DMS79 (cell line): ENCODE measurements around the gene RANBP1.

ENCODE experiments used
- DNase-seq: peaks from one replicate; lab custom pipeline; 2025; lab: John Stamatoyannopoulos, UW

Gene RANBP1

DNA sequence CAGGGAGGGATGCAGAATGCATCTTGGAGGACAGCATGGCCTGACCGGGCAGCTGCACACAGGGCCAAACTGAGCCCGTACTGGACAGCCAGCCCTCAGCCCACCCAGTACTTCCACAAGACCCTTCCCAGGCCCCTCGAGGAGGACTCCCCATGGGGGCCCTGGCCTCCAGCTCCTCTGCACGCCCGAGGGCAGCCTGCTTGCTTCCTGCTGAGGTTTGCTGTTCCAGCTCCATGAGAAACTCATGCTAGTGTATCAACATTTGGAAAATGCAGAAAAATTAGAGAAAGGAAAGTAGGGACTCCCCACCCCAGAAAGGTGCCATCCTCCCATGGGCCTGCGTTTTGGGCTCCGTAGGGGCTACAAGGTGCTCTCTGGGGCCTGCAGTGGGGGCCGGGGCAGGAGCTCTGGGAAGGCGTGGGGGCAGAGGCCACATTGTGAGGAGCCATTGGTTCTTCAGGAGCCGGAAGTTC is 56.3 kb downstream of the RANBP1 start:
- DNase-seq, result no peak

GRCh38 chr22:20173246-20173645 is 57.3 kb downstream of the RANBP1 start:
- no peak for DNase-seq

- no peak for DNase-seq
Measured at GRCh38 chr22:20173772-20174171, 57.9 kb downstream of the RANBP1 start.

- DNase-seq, result no peak
Measured at GRCh38 chr22:20174785-20175596, 59.1 kb downstream of the RANBP1 start.

- DNase-seq, result no peak
Measured at GRCh38 chr22:20175597-20175900, 59.6 kb downstream of the RANBP1 start.

DNA sequence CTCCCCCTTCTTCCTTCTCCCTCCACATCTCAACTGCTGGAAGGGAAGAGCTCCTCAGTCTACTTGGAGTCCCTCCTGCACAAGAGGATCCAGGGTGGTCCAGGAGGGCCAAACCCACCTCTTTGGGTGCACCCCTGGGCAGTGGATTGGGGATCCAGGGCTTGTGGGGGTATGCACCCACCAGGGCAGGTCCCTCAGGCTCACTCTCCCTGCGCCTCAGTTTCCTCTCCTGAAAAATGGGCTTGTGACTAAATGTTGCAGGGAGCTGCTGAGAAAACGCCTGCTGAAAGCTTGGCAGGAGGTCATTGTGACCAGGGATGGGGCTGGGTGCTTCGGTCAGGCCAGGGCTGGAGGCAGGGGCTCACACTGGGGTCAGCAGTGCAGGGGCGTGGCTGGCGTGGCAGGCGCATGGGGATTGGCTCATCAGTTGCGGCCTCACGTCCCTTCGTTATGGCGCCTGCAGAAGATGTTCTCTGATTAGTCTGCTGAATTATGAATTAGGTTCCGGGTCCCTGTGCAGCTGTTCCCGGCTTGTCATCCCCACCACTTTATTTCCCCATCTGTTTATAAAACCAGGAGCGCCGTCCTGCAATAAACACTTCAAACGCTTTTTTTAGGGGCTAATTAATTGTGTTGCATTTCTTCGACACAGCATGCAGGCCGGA is 60.6 kb downstream of the RANBP1 start:
- no peak for DNase-seq
